ENCODE results near the gene ZC3H6.
"Not testable (repeated sequence)": the region's sequence is repeated elsewhere in the genome, so short reads cannot be mapped to it uniquely, and the experiment has no call there.

ZC3H6 gene

GRCh38 chr2:112332123-112332696 lies 56.8 kb downstream of the ZC3H6 start:
- no peak for DNase-seq

DNA sequence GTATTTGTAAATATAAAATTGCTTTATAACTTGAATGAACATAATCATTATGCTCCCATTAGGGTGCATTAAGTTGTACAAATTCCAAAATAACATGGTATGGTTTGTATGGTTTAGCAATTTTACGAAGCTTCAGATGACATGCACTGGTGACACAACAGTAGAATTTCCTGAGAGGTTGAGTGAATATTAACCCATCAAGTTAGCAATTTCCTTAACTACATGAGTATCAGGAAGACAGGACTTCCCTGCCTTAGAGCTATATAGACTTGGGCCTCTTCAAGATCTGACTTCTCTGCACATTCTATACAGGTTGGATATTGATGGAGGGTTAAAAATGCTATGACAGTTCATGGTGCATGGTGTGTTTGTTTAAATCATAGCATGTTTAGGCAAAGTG lies 60.2 kb downstream of the ZC3H6 start:
- DNase-seq = no peak

- DNase-seq = no peak
Observed at GRCh38 chr2:112339986-112340385, 64.6 kb downstream of the ZC3H6 start.

DNA sequence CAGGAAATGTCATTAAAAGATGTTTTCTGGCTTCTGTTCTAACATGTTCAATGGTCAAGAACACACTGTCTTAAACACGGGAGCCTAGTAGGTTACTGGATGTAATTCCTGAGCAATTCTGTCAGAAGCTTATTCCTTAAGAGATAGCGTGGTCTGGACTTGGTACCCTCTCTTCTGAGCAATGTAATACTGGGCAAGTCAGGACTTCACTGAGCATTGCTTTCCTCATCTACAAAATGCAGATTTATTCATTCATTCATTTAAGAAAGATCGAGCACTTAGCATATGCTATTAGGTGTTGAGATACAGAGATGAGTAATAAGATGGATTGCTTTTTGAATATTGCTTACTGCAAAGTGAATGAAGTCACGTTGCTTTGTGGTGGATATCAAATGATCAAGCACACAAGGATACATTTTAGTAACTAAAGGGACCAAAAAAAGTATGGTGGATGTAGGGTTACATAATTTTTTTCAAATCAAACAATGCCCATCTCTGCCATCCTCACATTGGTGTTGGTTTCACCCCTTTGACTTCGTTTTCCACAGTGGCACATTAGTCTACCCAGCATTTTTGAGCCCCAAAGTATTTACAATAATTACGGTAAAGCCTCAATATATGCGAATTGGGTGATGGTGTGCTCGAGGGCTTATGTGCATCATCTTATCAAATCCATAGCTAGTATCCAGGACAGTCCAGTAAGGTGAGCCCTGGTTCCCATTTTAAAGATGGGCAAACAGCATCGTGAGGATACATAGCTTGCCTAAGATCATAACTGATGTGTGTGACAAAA lies 65.3 kb downstream of the ZC3H6 start:
- DNase-seq = no peak

- no peak for DNase-seq
Observed at GRCh38 chr2:112342067-112342550, 66.7 kb downstream of the ZC3H6 start.

DNA sequence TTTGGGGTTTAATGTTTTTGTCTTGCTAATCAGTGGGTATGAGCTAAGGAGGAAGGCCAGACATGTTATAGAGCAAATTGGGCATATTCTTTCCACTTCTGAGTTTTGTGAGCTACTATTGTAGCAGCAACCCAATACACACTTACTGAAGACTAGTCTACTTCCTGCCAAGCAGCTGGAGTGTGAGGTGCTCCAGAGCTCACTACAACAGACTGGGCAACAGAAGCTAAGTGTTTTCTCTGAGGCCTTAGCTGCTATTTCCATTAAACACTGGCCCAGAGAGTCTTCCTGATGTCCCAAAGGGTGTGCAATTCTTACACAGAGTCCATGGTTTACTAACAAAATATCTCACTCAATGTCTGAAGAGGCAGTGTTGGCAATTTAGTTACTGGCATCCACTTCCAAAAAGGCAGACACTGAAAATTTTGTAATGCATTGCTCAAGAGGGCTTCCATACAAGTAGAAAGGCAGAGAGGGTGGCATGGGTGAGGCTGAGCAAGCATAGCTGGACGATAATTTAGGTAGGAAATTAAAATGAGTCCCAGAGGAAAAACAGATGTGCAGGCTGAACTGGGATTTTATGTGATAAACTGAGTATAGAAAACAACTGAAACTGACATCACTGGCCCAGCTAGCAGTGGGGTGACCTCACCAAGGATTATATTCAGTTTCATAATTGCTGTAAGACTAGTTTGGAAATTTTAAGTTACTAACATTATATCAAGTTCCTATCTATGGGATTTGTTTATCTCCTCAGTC lies 68.6 kb downstream of the ZC3H6 start:
- DNase-seq = no peak

DNA sequence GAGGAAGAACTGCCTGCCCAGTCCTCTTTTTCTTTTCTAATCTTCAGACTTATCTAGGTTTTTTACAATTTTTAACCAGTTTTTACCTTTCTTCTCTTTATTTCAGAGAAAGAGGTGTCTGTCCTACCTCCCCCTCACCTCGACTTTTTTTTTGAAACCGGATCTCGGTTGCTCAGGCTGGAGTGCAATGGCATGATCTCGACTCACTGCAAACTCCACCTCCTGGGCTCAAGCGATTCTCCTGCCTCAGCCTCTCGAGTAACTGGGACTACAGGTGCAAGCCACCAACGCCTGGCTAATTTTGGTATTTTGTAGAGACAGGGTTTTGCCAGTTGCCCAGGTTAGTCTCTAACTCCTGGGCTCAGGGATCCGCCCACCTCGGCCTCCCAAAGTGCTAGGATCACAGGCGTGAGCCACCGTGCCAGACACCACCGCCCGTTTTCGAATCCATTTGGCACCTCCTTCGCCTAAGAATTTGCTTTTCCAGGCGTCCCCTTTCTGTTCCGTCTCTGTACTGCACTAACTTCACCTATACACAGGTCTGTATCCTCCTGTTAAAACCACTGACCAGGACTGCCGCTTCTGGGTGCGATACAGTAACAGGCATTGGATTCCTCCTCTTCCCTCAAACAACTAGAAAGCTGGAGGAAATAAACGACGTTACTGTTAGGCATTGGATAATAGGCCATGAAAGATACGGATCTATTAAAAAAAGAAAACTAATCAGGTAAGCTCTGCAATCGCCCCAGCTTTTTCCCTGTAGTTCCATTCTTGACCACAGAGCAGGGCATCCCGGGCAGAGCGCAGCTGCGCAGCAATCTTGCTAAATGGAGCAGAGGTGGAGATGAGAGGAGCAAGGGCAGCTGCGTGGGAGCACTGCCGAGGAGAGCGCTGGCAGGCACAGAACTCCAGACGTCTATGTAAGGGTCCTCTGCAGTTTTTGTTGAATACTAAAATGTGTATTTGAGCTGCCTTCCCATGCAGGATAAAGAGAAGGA lies 69.9 kb downstream of the ZC3H6 start:
- DNase-seq = peak; percentile 62 to 80

GRCh38 chr2:112352292-112352691 lies 76.9 kb downstream of the ZC3H6 start:
- DNase-seq = not testable (repeated sequence)

DNA sequence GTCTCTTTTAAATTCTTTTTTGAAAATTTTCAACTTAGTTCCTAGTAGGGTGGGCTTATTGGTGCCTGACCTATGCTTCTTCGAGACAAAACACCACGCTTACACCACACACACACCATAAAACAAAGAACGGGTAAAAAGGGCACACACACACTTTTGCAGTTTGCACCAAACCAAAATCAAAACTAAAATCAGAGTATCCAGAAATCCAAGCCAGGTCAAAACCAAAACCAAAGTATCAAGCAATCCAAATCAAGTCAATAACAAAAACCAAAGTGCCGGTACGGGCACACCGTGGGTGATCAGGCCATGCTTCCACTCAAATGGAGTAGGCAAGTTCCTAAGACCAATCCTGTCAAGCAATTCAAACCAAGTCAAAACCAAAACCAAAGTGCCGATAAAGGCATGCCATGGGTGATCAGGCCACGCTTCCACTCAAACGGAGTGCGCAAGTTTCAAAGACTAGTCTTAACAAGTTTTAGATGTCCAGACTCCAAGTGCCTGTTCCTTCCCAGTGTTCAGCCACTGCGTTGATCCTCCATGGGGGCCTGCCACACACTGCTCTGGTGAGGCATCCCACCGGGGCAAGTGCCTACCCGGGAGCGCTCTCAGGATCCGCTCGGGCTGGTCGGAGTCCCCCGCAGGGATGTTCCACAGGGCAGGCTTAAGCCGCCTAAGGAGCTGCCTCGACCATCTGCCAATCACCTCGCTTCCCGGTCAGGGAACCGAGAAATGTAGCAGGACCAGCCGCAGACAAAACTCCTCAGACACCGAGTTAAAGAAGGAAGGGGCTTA lies 77.6 kb downstream of the ZC3H6 start:
- DNase-seq = not testable (repeated sequence)

DNA sequence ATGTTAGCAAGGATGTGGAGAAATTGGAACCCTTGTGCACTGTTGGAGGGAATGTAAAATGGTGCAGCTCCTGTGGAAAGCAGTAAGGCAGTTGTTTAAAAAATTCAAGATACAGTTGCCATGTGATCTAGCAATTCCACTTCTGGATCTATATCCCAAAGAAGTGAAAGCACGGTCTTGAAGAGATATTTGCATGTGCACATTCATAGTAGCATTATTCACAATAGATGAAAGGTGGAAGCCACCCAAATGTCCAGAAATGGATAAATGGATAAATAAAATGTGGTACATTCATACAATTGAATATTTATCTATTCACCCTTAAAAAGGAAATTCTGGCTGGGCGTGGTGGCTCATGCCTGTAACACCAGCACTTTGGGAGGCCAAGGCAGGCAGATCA lies 78.9 kb downstream of the ZC3H6 start:
- DNase-seq = not testable (repeated sequence)

DNA sequence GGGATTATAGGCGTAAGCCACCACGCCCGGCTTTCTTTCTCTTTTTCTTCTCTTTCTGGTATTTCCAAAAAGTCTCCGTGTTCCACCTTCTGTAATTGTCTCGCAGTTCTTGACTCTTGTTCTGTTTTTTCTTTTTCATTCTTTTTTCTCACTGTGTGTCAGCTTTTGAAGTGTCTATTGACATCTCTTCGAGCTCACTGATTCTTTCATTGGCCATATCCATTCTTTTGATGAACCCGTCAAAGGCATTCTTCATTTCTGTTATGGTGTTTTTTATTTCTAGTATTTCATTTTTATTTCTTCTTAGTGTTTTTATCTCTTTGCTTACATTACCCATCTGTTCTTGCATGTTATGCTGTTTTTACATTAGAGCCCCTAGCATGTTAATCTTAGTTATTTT lies 84.7 kb downstream of the ZC3H6 start:
- DNase-seq = not testable (repeated sequence)

All from SHP77 (cell line).